HepG2 (cell line): ENCODE data around the gene TREML4.

Source experiments
- EP300 ChIP-seq, 3 experiments: sonication (generic) in 1 of 3; formaldehyde crosslinking in 1 of 3; IDR thresholded peaks; 2 replicates each; pipeline versions ENCODE4 v1.5.1 to v1.6.1; 2011 to 2020; ENCODE audit warnings: low read depth in 2 of 3, low read length in 2 of 3, borderline replicate concordance in 1 of 3, improper control_type of control experiment in 1 of 3, mild to moderate bottlenecking in 1 of 3, missing genetic modification reagents in 1 of 3, moderate library complexity in 1 of 3
- EZH2 ChIP-seq: conservative IDR thresholded peaks from 2 replicates; pipeline ENCODE4 v1.6.1; 2012; ENCODE audit warnings: mild to moderate bottlenecking, low read depth, low read length, moderate library complexity
- IKZF4 ChIP-seq: sonication (generic); formaldehyde crosslinking; IDR thresholded peaks from 2 replicates; pipeline ENCODE4 v1.5.1; 2020; ENCODE audit warnings: borderline replicate concordance, mild to moderate bottlenecking, low read depth, missing genetic modification reagents; ENCODE audit errors: not compliant biosample characterization
- POLR2AphosphoS5 ChIP-seq: IDR thresholded peaks from 2 replicates; pipeline ENCODE4 v1.6.1; 2012; ENCODE audit warnings: low read depth, low read length
- ZNF143 ChIP-seq: sonication (generic); formaldehyde crosslinking; IDR thresholded peaks from 2 replicates; pipeline ENCODE4 v1.4.0; 2020; ENCODE audit warnings: missing genetic modification reagents
- ZNF232 ChIP-seq: sonication (generic); formaldehyde crosslinking; IDR thresholded peaks from 2 replicates; pipeline ENCODE4 v1.4.0; 2020; ENCODE audit warnings: missing genetic modification reagents, borderline replicate concordance
- TF ChIP-seq, protein P1 (sequence below): sonication (generic); formaldehyde crosslinking; IDR thresholded peaks from 2 replicates; pipeline ENCODE4 v1.8.0; 2022; ENCODE audit warnings: mild to moderate bottlenecking, missing genetic modification reagents, moderate library complexity
- TF ChIP-seq, protein P2 (sequence below): sonication (generic); formaldehyde crosslinking; IDR thresholded peaks from 2 replicates; pipeline ENCODE4 v1.4.0; 2020; ENCODE audit warnings: missing genetic modification reagents
- TF ChIP-seq, protein P3 (sequence below): sonication (generic); formaldehyde crosslinking; IDR thresholded peaks from 2 replicates; pipeline ENCODE4 v1.5.0; 2020; ENCODE audit warnings: mild to moderate bottlenecking, missing genetic modification reagents, moderate library complexity
- TF ChIP-seq, protein P4 (sequence below), 2 experiments: fragments of 450-650 bp in 1 of 2; sonication (generic) in 1 of 2; formaldehyde crosslinking; IDR thresholded peaks; 2 replicates each; pipeline versions ENCODE4 v1.5.0 to v1.8.0; 2020 to 2022; ENCODE audit warnings: mild to moderate bottlenecking in 1 of 2, missing genetic modification reagents in 1 of 2
- TF ChIP-seq, protein P5 (sequence below): sonication (generic); formaldehyde crosslinking; IDR thresholded peaks from 2 replicates; pipeline ENCODE4 v1.8.0; 2022; ENCODE audit warnings: missing genetic modification reagents, low read depth, mild to moderate bottlenecking, borderline replicate concordance
- TF ChIP-seq, protein P6 (sequence below), 2 experiments: sonication (generic) in 1 of 2; formaldehyde crosslinking in 1 of 2; IDR thresholded peaks; 2 replicates each; pipeline versions ENCODE4 v1.4.0 to v1.6.1; 2018 to 2020; ENCODE audit warnings: missing genetic modification reagents in 2 of 2, borderline replicate concordance in 1 of 2, low read depth in 1 of 2, mild to moderate bottlenecking in 1 of 2, missing biosample characterization in 1 of 2

DNA sequence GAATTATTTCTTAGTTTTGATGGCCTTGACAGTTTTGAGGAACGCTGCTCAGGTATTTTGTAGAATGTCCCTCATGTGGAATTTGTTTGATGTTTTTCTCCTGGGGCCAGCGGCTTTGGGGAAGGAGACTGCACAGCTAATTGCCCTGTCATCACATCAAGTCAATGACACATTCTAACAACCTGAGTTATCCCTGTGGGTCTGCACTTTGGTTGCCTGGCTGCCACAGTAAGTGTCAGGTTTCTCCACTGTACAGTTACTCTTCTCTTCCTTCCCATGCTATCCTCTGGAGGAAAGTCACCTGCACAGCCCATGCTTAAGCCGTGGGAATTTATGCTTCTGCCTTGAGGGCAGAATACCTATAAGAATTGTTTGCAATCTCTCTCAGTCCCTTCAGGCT lies 1.4 kb upstream of the TREML4 start:
- no peak for TF ChIP-seq EP300 (IDR thresholded peaks at IDR 0.05; ENCODE audit: low read depth in 2 of 2, low read length in 2 of 2)
- TF ChIP-seq EP300 (CRISPR knock-in tag; IDR thresholded peaks at IDR 0.05; ENCODE audit: borderline replicate concordance), result no peak
- TF ChIP-seq, protein P1, sequence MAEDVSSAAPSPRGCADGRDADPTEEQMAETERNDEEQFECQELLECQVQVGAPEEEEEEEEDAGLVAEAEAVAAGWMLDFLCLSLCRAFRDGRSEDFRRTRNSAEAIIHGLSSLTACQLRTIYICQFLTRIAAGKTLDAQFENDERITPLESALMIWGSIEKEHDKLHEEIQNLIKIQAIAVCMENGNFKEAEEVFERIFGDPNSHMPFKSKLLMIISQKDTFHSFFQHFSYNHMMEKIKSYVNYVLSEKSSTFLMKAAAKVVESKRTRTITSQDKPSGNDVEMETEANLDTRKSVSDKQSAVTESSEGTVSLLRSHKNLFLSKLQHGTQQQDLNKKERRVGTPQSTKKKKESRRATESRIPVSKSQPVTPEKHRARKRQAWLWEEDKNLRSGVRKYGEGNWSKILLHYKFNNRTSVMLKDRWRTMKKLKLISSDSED, result no peak
- TF ChIP-seq POLR2AphosphoS5, result no peak
- TF ChIP-seq, protein P2, sequence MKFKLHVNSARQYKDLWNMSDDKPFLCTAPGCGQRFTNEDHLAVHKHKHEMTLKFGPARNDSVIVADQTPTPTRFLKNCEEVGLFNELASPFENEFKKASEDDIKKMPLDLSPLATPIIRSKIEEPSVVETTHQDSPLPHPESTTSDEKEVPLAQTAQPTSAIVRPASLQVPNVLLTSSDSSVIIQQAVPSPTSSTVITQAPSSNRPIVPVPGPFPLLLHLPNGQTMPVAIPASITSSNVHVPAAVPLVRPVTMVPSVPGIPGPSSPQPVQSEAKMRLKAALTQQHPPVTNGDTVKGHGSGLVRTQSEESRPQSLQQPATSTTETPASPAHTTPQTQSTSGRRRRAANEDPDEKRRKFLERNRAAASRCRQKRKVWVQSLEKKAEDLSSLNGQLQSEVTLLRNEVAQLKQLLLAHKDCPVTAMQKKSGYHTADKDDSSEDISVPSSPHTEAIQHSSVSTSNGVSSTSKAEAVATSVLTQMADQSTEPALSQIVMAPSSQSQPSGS (CRISPR knock-in tag), result no peak
- TF ChIP-seq, protein P3, sequence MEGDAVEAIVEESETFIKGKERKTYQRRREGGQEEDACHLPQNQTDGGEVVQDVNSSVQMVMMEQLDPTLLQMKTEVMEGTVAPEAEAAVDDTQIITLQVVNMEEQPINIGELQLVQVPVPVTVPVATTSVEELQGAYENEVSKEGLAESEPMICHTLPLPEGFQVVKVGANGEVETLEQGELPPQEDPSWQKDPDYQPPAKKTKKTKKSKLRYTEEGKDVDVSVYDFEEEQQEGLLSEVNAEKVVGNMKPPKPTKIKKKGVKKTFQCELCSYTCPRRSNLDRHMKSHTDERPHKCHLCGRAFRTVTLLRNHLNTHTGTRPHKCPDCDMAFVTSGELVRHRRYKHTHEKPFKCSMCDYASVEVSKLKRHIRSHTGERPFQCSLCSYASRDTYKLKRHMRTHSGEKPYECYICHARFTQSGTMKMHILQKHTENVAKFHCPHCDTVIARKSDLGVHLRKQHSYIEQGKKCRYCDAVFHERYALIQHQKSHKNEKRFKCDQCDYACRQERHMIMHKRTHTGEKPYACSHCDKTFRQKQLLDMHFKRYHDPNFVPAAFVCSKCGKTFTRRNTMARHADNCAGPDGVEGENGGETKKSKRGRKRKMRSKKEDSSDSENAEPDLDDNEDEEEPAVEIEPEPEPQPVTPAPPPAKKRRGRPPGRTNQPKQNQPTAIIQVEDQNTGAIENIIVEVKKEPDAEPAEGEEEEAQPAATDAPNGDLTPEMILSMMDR (CRISPR knock-in tag), result no peak
- TF ChIP-seq, protein P4, sequence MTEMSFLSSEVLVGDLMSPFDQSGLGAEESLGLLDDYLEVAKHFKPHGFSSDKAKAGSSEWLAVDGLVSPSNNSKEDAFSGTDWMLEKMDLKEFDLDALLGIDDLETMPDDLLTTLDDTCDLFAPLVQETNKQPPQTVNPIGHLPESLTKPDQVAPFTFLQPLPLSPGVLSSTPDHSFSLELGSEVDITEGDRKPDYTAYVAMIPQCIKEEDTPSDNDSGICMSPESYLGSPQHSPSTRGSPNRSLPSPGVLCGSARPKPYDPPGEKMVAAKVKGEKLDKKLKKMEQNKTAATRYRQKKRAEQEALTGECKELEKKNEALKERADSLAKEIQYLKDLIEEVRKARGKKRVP (CRISPR knock-in tag; IDR thresholded peaks at IDR 0.05), result no peak
- TF ChIP-seq, protein P5, sequence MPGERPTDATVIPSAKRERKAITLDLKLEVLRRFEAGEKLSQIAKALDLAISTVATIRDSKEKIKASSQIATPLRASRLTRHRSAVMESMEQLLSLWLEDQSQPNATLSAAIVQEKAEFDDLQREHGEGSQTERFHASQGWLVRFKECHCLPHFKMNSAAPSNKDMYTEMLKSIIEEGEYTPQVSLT (CRISPR knock-in tag), result no peak
- no peak for TF ChIP-seq IKZF4 (CRISPR knock-in tag)
- TF ChIP-seq ZNF232, result no peak
- no peak for TF ChIP-seq ZNF143 (CRISPR knock-in tag)
- TF ChIP-seq EZH2, result no peak
- TF ChIP-seq, protein P6, sequence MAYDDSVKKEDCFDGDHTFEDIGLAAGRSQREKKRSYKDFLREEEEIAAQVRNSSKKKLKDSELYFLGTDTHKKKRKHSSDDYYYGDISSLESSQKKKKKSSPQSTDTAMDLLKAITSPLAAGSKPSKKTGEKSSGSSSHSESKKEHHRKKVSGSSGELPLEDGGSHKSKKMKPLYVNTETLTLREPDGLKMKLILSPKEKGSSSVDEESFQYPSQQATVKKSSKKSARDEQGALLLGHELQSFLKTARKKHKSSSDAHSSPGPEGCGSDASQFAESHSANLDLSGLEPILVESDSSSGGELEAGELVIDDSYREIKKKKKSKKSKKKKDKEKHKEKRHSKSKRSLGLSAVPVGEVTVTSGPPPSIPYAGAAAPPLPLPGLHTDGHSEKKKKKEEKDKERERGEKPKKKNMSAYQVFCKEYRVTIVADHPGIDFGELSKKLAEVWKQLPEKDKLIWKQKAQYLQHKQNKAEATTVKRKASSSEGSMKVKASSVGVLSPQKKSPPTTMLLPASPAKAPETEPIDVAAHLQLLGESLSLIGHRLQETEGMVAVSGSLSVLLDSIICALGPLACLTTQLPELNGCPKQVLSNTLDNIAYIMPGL (CRISPR knock-in tag; IDR thresholded peaks at IDR 0.05; ENCODE audit: borderline replicate concordance in 1 of 2, low read depth in 1 of 2), result no peak
